Effector memory CD4-positive, alpha-beta T cell (primary cell): ENCODE data around the gene PGLYRP4.
"Not testable (repeated sequence)": the region's sequence is repeated elsewhere in the genome, so short reads cannot be mapped to it uniquely, and the experiment has no call there.

Source experiments
- DNase-seq, 3 donors: peaks; one replicate each; pipeline ENCODE4 v3.0.0-alpha.2; 2020
- H3K27ac ChIP-seq: 2 replicates; pipeline ENCODE4 v1.7.0; 2013; ENCODE audit warnings: mild to moderate bottlenecking, low read length, moderate library complexity; ENCODE audit not compliant: insufficient read depth, poor library complexity, severe bottlenecking
- H3K27me3 ChIP-seq: replicated peaks from 2 replicates; pipeline ENCODE4 v1.7.0; 2013; ENCODE audit warnings: mild to moderate bottlenecking, low read length; ENCODE audit not compliant: insufficient read depth, control insufficient read depth, poor library complexity, severe bottlenecking
- H3K36me3 ChIP-seq: 2 replicates; pipeline ENCODE4 v1.7.0; 2013; ENCODE audit warnings: mild to moderate bottlenecking, low read length, moderate library complexity; ENCODE audit not compliant: control insufficient read depth, insufficient read depth
- H3K4me1 ChIP-seq: 2 replicates; pipeline ENCODE4 v1.7.0; 2013; ENCODE audit warnings: low read length, mild to moderate bottlenecking; ENCODE audit not compliant: control insufficient read depth, insufficient read depth, poor library complexity, severe bottlenecking
- H3K4me3 ChIP-seq: 2 replicates; pipeline ENCODE4 v1.7.0; 2013; ENCODE audit warnings: low read length, low read depth, mild to moderate bottlenecking; ENCODE audit not compliant: insufficient read depth, poor library complexity, severe bottlenecking
- H3K9me3 ChIP-seq: 2 replicates; pipeline ENCODE4 v1.7.0; 2013; ENCODE audit warnings: mild to moderate bottlenecking, low read length, moderate library complexity; ENCODE audit not compliant: control insufficient read depth

The PGLYRP4 gene

GRCh38 chr1:153341431-153341934 is 7.2 kb downstream of the PGLYRP4 start:
- no peaks in the 10 kb centered on the region for H3K27me3 ChIP-seq
- no peak for DNase-seq
- H3K4me1 ChIP-seq = peaks cover 18% of the 10 kb centered on the region
- no peaks in the 10 kb centered on the region for H3K9me3 ChIP-seq
- no peak overlapping the region for H3K27ac ChIP-seq
- no peak overlapping the region for H3K4me3 ChIP-seq
- no peaks in the 10 kb centered on the region for H3K36me3 ChIP-seq

- Histone ChIP-seq H3K9me3 (no peaks in the 10 kb centered on the region), H3K27me3 (no peaks in the 10 kb centered on the region), H3K27ac (no peak overlapping the region), H3K4me1 (peaks cover 8% of the 10 kb centered on the region), H3K36me3 (no peaks in the 10 kb centered on the region), H3K4me3 (no peak overlapping the region)
- DNase-seq = no peak
Observed at GRCh38 chr1:153340356-153340755, 8.3 kb downstream of the PGLYRP4 start.

DNA sequence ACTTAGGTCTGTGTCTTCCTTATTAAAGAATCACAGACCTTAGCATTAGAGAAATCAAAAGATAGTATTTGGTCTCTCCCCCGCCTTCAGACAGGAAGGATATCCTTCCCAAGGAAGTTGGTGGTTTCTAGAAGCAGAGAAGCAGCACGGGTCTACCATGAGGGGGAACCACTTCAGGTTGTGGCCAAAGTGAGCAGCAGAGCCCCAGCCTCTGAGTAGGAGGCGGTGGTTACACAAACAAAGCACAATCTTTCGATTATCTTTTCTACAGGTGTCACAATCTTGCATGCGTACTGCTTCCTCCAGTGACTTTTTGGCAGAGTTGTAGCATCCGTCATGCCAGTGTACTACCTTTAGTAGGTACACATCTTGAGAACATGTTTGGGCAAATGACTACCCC is 8.8 kb downstream of the PGLYRP4 start:
- no peak for DNase-seq
- Histone ChIP-seq H3K27ac (no peak overlapping the region), H3K4me3 (no peak overlapping the region), H3K27me3 (no peaks in the 10 kb centered on the region), H3K4me1 (peaks cover 5% of the 10 kb centered on the region), H3K36me3 (no peaks in the 10 kb centered on the region), H3K9me3 (no peaks in the 10 kb centered on the region)

DNA sequence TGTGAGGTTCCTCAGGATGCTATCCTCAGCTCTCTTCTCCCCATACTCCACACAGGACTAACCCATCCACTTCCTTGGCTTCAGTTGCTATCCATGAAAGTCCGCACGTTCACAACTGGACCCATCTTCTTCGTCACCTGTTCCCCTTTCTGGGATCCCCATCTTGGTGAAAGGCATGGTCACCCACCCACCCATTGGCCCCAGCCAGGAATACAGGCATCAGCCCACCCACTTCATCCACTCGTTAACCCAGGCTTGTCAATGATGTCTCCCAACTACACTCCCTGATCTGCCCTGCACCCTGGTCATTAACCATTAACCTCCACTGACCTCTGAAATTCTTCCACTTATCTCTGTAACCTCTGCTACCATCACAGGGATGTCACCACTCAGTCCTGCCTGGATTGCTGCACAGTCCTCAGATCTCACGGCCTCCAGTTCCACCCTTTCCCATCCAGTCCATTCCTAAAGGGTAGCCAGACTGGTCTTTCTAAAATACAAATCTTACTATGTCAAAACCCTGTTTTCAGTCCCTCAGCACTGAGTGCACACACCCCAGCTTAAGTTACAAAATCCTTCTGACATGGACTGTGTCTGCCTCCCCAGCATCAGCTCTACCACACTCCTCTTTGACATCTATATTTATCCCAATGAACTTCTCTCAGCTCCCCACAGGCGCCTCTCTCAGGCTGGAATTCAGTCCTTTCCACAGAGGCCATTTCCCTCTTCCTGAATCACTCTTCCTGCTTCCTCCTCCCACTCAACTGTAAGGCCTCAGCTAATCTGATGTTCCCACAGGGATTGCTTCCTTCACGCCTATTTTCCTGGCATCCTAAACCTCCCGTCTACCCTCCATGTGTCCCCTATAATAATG is 10.4 kb downstream of the PGLYRP4 start:
- peaks cover 5% of the 10 kb centered on the region for H3K4me1 ChIP-seq
- DNase-seq = no peak
- H3K4me3 ChIP-seq = no peak overlapping the region

DNA sequence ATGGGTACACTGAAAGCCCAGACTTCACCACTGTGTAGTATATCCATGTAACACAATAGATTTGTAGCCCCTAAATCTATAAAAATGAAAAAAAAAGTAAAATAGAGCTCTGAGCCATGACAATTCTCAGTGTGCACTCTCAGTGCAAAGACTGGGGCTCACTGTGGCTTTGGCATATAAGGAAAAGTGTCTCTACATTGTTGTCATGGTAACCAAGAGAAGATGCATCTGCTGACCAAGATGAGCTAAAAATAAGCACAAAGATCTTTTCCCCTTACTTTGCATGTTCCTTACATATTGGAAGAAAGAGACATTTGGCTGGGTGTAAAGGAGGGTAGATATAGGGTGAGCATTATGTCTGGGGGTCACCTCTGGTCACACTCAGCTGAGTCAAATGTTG is 12.0 kb downstream of the PGLYRP4 start:
- Histone ChIP-seq H3K4me1 (peaks cover 5% of the 10 kb centered on the region), H3K9me3 (no peaks in the 10 kb centered on the region), H3K27ac (no peak overlapping the region), H3K36me3 (no peaks in the 10 kb centered on the region), H3K4me3 (no peak overlapping the region), H3K27me3 (no peaks in the 10 kb centered on the region)
- DNase-seq = no peak

More for the DNA sequence above, 10.4 kb downstream of the PGLYRP4 start:
- H3K27ac ChIP-seq = no peak overlapping the region
- H3K36me3 ChIP-seq = no peaks in the 10 kb centered on the region
- H3K27me3 ChIP-seq = no peaks in the 10 kb centered on the region
- no peaks in the 10 kb centered on the region for H3K9me3 ChIP-seq

DNA sequence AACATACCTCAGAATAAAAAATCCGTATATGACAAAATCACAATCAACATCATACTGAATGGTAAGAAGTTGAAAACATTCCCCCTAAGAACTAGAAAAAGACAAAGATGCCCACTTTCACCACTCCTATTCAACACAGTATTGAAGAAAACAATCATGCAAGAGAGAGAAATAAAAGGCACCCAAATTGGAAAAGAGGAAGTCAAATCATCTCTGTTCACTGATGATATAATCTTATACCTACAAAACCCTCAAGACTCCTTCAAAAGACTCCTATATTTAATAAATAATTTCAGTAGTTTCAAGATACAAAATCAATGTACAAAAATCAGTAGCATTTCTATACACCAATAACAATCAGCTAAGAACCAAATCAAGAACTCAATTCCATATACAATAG is 14.7 kb downstream of the PGLYRP4 start:
- no peaks in the 10 kb centered on the region for H3K36me3 ChIP-seq
- no peaks in the 10 kb centered on the region for H3K9me3 ChIP-seq
- no peak for DNase-seq
- no peaks in the 10 kb centered on the region for H3K4me1 ChIP-seq
- no peak overlapping the region for H3K27ac ChIP-seq
- no peak overlapping the region for H3K4me3 ChIP-seq
- H3K27me3 ChIP-seq = no peaks in the 10 kb centered on the region

DNA sequence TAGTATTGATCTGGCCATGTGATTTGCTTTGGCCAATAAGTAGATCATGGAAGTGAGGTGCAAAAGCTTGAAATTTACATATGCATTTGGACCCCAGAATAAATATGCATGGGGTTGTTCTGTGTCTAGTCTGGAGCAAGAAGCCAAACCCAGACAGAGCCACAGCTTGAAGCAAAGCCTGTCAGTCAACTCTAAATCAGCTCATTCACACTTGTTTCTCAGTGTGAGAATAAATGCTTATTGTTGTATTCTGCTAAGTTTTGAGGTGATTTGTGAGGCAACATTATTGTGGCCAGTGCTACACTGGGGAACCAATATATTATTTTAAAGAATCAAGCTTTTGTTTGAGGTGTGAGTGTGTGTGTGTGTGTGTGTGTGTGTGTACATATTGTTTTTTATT is 23.7 kb downstream of the PGLYRP4 start:
- Histone ChIP-seq H3K9me3 (peaks cover 5% of the 10 kb centered on the region), H3K27ac (no peak overlapping the region), H3K4me1 (no peaks in the 10 kb centered on the region), H3K4me3 (no peak overlapping the region), H3K27me3 (no peaks in the 10 kb centered on the region), H3K36me3 (no peaks in the 10 kb centered on the region)
- DNase-seq = no peak

DNA sequence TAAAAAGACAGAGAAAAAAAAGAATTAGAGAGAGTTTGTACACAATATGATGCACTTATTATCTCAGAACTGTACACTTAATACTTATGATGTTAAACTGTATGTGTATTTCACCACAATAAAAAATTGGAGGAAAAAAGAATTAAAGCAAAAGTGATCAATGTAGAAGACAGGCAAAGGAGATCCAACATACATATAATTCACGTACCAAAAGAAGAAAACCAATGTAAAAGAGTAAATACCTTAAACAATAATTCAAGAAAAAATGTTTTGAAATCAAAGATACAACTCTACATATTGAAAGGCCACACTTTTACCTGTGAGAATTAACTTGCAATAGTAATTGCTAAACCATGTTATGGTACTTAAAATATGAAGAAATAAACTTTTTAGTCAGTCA is 26.1 kb downstream of the PGLYRP4 start:
- H3K36me3 ChIP-seq = no peaks in the 10 kb centered on the region
- no peak overlapping the region for H3K4me3 ChIP-seq
- no peaks in the 10 kb centered on the region for H3K4me1 ChIP-seq
- no peaks in the 10 kb centered on the region for H3K27me3 ChIP-seq
- no peak for DNase-seq
- H3K27ac ChIP-seq = no peak overlapping the region
- H3K9me3 ChIP-seq = peaks cover 4% of the 10 kb centered on the region

DNA sequence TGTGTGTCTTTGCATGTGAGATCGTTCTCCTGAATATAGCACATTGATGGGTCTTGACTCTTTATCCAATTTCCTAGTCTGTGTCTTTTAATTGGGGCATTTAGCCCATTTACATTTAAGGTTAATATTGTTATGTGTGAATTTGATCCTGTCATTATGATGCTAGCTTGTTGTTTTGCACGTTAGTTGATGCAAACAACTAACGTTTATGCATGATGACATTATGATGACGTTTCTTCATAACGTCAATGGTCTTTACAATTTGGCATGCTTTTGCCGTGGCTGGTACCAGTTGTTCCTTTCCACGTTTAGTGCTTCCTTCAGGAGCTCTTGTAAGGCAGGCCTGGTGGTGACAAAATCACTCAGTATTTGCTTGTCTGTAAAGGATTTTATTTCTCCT is 30.5 kb downstream of the PGLYRP4 start:
- H3K9me3 ChIP-seq, H3K36me3 ChIP-seq, H3K27ac ChIP-seq, H3K4me1 ChIP-seq, H3K27me3 ChIP-seq, H3K4me3 ChIP-seq, DNase-seq: not testable (repeated sequence)

- H3K27ac ChIP-seq, H3K9me3 ChIP-seq, DNase-seq, H3K36me3 ChIP-seq, H3K4me1 ChIP-seq, H3K27me3 ChIP-seq, H3K4me3 ChIP-seq: not testable (repeated sequence)
Observed at GRCh38 chr1:153316013-153316412, 32.6 kb downstream of the PGLYRP4 start.
